Bone marrow (tissue), 2 donors: ENCODE results near the gene SEPTIN2.
"Not testable (repeated sequence)": the region's sequence is repeated elsewhere in the genome, so short reads cannot be mapped to it uniquely, and the experiment has no call there.

Experiments
- DNase-seq, 2 donors: peaks; one replicate each; lab custom pipeline; 2025; lab: John Stamatoyannopoulos, UW

Gene SEPTIN2

DNA sequence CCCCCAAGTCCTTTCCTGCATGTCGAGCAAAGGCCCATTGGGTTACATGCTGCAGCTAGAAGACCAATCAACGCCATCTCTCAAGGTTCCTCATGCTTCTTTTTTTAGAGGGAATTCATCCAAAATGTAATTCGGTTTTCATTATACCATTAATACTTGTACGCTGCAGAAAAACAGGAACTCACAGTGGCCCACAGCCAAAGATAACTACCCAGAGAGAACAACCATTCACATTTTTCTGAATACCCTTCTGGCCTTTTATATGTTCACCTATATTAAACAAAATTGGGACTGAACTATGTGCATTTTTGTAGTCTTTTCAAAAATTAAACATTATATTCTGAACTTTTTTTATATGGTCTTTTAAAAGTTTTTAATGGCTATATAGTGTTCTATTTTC, 66.1 kb downstream of the SEPTIN2 start:
- DNase-seq: peak in 1 of 2 donors; percentile 2

GRCh38 chr2:241385450-241385849, 69.7 kb downstream of the SEPTIN2 start:
- not testable (repeated sequence) for DNase-seq

DNA sequence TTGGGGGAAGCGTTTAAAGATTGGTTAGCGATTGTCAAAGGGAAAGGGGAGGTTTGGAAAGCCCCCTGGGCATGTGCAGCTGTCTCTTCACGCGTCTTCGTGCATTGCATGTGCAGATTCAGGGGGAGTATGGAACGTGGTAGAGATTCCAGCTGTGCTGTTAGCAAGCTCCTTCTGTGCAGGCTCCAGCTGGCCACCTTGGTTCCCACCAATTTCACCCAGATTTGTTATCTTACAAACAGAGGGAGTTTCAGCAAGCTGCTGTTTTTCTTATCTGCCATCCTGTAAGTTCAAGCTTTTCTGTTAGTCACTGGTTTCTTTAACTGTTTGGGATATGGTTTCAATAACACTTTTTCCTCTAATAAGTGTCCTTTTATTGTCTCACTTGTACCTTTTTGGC, 70.8 kb downstream of the SEPTIN2 start:
- DNase-seq: no peak

- DNase-seq: no peak
Observed at GRCh38 chr2:241389697-241390096, 74.0 kb downstream of the SEPTIN2 start.

DNA sequence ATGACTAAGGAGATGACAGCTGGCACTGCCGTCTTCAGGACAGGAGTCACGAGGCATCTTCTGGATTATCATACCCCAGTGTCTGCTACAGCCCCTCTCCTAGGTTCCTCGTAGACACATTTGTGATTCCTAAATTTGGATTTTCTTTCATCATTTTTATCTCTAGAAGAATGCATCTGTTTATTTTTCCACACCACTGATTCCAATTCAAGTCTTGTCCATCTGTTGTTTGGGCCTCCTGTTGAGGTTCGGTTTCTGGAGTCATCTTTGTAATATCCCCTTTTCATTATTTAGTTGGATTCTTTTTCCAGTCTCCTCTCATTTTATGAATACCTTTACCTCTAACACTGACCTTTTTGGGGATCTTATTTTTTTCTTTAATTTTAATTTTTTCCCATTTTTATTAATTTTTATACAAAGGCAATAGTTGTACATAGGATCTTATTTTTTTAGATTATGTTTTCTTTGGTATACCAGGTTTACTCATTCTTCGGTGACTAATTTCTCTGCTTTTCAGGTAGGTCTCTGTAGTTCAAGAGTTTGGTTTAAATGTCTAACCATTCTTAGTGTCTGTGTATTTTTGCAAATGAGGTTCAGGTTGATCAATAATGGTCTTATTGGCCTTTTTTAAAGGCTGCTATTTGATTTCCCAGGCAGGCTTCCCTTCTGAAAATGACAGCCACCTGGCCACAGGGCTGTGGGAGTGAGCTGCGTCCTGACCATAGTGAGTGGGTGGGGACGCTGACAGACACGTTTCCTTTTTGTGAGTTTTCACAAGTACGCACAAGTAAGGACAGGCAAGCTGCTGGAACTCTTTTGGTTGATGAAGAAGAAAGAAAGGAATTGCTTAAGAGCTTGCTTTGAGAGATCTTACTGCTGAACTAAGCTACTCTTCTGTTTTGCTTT, 74.8 kb downstream of the SEPTIN2 start:
- DNase-seq: no peak

DNA sequence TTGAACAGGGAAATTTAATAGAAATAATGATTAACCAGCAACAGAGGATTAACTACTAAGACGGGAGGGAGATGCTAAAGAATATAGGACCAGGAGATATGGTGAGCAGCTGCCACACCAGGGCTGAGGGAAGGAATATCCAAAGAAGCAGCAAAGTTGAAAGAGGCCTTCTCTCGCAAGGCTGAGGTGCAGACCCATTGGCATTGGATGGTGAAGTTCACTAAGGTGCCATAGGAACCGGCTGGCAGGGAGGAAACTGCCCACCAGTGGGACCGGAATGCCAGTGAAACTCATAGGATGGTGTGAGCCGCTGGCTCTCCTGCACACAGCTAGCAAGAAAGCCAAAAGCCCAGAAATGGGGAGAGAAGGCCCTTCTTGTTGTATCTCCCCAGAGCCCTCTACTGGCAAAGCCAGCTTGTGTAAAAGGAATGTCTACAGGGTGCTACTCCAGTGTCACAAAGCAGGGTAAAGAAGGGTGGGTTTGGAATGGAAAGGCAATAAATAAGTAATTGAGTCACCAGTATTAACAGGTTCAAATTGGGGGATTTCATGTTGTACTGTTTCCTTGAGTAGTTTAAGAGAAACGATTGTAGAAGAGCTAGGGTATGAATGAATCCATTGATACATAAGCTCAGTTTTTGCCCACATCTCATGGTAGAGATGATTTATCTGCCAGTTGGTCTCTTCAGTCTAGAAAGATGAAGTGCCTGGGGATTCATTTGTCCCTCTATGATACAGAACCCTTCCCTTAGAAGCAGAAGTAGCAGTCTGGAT, 76.4 kb downstream of the SEPTIN2 start:
- DNase-seq: peak in 1 of 2 donors; percentile 5

- not testable (repeated sequence) for DNase-seq
Observed at GRCh38 chr2:241392753-241393152, 77.0 kb downstream of the SEPTIN2 start.

DNA sequence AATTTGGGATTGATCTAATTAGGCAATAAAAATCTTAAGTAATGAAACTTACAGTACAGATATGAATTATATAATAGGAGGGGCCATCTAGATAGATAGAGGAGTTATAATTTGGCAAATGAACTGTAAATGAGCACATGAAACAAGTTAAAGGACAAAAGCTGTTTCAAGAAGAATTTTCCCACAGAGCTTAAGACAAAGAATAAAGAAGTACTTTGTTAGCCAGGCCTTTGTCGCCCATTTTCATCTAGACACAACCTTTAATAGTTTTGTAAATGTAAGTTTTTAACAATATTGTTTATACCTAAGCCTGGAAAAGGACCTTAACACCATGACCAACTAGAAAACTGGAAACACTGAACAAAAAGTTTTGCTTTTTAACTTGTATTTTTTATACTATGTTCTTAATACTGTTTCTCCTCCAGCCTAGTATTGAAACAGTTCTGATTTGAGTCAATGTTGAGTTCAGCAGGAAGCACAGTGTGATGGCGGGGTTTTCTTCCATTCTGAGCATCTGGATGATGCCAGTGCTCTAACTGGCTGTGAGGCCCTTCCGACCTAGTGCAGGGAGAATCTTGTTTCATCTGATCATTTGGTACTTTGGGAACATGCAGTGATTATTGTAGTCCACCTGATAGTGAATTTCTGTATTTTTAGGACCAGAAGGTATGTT, 77.9 kb downstream of the SEPTIN2 start:
- DNase-seq: no peak

GRCh38 chr2:241396809-241397208, 81.1 kb downstream of the SEPTIN2 start:
- DNase-seq: not testable (repeated sequence)

- DNase-seq: no peak
Observed at GRCh38 chr2:241399941-241400922, 84.5 kb downstream of the SEPTIN2 start.
